Activated T-cell treated with anti-CD3 and anti-CD28 coated beads for 1 hour (primary cell): ENCODE measurements around the gene BAG5.
A peak's percentile ranks its signal among the peaks of the same experiment; 100 is the strongest.

Experiments
- DNase-seq: peaks from one replicate; pipeline ENCODE4 v3.0.0-alpha.2; 2020; ENCODE audit warnings: low read depth

The BAG5 gene

GRCh38 chr14:103546652-103547454 lies 15.6 kb downstream of the BAG5 start:
- DNase-seq = peak; percentile 77

- no peak for DNase-seq
Observed at GRCh38 chr14:103545915-103546651, 16.4 kb downstream of the BAG5 start.

- DNase-seq = no peak
Observed at GRCh38 chr14:103545219-103545914, 17.1 kb downstream of the BAG5 start.

DNA sequence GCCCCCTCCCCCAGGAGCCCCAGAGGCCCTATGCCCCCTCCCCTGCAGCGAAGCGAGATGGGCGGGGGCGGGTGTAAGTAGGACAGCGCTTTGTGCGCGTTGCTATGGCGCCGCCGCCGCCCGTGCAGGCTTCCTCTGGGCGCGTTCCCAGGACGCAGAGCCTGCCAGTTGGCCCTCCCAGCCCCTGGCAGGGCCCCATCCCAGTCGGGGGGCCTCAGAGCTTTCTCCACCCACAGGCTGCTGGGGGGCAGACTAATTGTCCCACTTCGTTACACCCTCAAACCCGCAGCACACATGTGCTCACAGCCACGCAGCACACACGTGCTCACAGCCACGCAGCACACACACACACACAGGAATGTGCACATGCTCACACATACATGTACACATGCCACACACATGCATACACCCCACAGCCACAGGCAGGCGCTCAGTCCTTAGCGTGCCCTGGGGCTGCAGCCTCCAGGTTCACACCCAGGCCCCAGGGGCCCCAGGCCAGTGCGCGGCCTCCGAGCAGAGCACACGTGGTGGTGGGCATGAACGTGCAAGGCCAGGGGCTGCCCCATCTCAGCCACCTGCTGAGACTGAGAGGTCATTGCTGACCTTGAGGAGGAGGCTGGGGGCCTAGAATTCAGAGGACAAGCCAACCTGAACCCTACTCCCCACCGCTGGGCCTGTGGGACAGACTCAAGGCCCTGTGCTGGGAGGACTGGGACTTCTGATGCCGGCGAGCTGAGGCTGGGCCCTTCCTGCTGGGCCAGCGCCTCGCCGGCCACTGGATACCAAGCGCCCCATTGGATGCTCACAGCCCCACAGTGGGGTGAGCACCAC lies 17.9 kb downstream of the BAG5 start:
- DNase-seq = no peak

DNA sequence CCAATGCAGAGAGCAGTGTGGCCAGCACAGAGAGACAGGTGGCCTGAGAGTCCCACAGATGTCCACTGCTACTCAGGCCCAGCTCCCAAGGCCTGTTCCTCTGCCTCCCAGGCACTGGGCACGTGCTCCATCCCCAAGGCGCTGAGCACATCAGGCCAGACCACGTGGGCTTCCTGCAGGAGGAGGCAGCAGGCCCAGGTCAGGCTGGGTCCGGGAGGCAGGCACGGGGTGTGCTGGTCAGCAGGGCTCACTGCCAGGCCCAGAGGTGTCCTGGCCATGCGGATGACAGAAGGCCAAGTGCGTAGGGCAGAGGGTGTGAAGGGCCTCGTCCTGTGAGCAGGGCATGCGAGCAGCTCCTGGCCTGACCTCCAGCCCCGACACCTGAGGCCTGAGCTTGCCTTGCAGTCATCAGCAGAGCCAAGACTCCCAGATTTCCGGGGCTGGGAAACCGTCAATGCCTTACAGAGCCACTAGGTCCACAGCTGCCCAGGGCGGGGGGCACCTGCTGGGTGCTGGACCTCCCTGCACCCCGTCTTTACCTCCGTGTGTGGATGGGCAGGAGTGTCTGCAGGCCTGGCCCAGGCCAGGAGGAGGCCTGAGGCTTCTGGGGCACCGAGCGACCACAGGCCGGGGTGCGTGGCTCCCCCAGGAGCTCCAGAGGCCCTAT lies 18.6 kb downstream of the BAG5 start:
- DNase-seq = no peak

DNA sequence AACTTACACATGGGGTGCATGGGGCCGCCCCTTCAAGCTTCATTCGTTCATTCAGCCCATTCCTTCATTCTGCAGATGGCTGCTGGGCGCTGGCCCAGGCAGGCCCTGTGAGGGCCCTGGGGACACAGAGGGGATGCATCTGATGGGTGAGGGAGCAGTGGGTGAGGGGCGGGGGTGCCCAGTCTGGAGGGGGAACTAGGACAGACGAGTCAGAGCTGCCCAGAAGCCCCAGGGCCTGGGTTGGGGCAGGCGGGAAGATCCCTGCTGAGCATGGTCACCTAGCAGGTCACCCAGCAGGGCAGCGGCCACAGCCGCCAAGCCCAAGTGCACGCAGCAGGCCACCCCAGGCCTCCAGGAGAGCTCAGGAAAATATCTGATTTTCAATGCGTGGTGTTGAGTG lies 19.3 kb downstream of the BAG5 start:
- DNase-seq = no peak

DNA sequence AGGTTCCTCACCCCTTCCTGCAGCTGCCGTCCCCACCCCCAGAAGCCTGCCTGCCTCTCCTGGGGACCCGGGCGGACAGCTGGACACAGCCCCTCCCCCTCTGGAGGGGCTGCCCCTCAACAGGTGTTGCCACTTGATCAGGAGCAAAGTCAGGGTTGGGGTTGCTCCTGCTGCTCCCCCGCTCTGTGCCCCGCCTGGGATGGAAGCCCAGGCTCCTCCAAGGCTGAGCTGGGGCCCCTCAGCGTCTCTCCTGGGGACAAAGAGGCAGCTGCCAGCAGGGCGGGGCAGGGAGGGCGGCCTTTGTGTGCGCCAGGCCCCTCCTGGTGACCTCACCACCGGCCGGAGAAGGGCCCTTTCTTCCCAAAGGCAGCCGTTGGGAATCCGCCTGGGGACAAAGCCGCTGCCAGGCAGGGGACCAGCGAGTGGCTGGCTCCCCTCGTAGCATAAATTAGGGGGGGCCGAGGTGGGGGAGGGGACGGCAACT lies 19.8 kb downstream of the BAG5 start:
- DNase-seq = no peak

DNA sequence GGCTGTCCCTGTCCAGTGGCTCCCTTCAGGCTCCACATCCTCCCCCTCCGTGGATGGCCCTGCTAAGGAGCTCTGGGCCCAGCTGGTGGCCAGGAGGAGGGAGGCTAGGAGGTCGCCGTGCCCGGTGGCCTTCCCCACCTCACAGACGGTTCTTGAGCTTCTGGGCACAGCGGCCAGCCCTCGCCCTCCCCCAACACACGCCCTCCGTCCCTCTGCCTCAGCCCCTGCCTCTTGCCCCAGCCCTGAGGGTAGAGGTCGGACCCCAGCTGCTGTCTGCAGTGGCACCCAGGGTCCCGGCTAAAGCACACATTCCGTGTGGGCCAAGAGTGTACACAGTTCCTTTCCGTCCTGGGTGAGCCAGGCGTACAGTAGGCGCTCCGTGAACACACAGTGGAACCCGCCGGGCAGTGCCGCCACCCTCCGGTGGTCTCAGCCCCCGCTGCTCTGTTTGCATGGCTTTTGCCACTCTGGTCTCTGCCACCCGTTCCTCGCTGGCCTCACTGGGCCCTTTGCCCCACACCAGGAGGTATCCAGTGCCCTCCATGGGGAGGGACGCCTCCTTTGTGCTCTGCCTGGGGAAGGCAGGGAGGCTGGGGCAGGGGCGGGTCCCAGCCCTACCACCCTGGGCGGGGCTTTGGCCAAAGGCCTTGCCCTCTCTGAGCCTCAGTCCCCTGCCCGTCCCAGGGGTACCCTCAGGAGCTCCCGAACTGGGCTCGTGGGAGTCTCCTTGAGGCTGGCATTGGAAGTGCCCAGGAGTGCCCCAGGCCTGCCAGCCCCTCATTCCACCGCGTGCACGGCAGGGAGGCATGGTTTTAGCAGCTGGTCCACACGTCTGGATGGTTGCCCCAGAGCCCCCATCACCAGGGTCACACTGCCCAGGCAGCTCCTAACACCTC lies 20.5 kb downstream of the BAG5 start:
- DNase-seq = no peak

DNA sequence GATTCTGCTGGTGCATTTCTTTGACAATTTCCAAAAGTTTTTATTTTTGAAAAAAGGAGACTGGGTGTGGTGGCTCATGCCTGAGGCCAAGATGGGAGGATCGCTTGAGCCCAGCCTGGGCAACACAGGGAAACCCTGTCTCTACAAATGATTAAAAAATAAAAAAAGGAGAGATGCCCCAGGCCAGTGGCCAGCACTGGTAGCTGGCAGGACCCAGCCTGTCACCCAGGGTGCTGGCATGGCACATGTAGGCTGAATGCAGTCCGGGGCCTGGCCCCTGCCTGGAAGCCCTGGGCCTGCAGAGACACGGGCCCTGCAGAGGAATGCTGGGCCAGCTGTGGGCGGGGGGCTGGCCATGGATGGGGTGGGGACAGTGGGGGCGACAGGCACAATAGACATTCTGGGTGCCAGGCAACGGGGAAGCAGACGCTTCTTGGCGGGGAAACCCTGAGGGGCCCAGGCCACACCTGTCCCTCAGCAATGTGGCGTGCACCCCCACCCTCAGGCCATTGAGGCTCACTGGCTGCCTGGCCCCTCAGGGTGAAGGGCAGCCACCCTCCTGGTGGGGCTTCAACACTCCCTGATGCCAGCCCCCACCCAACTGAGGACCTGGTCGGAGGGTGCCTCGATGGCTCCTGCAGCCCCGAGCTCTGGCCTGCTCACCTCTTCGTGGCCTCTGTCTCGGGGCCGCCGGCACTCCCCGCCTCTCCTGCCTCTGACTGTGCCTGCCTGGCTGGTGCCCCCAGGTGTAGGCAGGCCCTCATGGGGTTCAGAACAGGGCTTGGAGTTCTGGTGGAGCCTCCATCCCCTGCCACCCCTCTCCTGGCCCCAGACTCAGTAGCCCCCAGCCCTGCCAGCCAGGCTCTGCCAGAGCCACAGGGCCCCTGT lies 21.4 kb downstream of the BAG5 start:
- no peak for DNase-seq

- no peak for DNase-seq
Observed at GRCh38 chr14:103539056-103539825, 23.2 kb downstream of the BAG5 start.

DNA sequence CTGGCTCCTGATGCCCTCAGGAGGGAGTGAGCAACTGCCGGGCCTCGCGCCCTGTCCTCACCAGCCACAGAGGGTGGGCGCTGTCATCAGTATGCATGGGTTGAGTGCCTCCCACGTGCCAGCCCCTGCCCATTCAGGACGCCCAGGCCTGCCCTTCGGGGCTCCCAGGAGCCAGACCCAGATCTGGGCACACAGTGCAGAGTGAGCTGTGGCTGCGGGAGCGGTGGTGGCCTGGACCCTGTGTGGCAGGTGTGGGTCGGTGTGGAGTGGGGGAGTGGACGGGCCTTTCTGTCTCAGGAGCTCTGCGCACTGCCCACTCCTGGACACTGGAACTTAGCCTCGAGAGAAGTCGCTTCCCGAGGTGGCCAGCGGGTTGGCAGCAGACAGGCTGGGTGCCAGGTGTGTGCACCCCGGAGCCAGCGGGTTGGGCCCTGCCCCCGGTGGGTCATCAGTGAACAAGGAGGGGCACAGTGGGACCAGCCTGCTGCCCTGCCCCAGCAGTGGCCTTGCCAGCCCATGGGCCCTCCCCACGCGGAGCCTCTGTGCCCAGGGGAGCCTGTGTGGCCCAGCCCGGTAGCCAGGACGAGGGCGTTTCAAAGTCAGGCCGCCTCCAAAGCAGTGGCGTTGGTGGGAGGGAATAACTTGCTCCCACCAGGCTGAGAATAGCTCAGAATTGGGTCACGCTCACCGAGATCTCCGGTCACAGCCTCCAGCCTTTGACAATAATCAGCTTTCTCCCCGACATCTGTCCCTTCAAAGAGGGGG lies 24.0 kb downstream of the BAG5 start:
- no peak for DNase-seq

DNA sequence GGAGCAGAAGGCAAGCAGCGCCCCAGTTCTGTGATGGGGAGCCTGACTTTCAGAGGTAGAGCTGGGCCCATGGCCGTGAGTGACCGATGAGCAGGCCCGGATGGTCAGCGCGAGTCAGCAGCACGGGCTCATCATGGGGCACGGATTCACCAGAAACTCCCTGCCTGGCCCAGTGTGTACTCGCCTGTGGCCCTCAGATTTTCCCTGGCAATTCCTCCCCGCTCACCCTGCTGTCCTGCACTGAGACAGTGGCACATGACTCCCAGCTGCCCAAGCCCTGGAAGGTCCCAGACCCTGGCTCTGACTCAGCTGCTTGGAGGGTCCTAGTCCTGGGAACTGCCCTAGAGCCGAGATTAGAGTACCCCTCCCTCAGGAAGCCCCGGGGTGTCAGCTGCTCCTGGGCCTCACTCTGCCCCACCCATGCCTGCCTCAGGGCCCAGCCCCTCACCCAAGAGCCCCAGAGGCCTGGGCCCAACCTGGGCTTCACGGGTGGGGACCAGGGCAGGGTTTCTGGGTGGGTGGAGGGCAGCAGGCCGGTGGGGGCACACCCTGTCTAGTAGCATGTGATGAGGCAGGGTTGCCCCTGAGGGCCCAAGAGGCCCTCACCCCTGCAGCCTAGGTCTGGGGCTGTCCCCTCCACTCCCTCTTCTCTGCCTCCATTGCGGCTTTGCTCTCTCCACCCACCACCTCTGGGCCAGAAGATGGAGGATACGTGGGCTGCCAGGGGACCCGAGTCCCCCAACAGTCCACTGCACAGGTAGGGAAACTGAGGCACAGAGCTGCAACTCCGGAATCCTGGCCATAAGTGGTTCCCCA lies 25.1 kb downstream of the BAG5 start:
- no peak for DNase-seq

DNA sequence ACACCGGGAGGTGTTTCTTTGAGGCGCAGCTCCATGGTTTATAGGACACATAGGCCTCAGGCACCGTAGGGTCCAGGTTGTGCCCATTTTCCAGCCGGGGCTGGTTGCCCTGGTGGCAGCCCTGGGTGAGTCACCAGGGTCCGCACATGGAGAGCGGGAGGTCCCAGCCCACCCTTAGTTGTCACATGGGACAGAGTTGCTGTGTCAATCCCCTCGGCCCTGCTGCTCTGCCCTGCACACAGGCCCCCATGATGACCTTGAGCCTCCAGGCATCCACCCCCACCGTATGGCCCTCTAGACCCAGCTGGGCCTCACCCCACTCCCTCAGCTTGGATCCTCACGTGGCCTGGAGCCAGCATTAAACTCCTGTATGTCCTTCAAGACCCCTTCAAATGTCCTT lies 25.8 kb downstream of the BAG5 start:
- DNase-seq = no peak

DNA sequence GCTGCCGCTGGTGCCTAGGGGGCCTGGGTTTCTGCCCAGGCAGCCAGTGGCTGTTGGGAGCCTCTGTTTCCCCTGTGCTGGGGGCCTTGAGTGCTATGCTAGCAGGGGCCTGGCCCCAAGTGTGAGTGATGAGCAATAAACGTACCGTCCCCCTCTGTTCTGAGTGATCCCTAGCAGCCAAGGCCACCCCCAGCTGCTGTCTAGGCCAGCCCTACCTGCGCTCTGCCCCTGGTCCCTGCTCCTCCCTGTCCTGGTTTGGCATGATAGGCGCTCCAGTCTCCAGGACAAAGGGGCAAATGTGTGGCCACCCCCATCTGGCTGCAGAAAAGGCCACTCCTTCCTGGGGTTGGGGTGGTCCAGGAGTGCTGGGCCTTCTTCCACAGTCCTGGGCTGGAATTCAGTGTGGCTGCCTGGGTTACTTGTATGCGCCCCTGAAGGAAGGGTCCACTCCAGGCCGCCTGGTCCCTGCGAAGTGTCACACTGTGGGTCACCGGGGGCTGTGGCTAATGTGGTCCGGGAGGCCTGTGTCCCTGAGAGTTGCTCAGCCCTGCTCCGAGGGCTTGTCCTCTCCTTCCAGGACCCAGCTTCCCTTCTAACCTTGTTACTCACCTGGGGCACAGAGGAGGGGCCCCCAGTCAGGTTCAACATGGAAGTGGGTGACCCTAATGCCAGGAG lies 26.4 kb downstream of the BAG5 start:
- no peak for DNase-seq

- DNase-seq = no peak
Observed at GRCh38 chr14:103535081-103535890, 27.2 kb downstream of the BAG5 start.
